COR-L47 (cell line): Measurements from ENCODE around the gene DOCK7.
"Not testable (repeated sequence)": the region's sequence is repeated elsewhere in the genome, so short reads cannot be mapped to it uniquely, and the experiment has no call there.

Source experiments
- DNase-seq: peaks from one replicate; lab custom pipeline; 2025; lab: John Stamatoyannopoulos, UW

DOCK7 gene

DNA sequence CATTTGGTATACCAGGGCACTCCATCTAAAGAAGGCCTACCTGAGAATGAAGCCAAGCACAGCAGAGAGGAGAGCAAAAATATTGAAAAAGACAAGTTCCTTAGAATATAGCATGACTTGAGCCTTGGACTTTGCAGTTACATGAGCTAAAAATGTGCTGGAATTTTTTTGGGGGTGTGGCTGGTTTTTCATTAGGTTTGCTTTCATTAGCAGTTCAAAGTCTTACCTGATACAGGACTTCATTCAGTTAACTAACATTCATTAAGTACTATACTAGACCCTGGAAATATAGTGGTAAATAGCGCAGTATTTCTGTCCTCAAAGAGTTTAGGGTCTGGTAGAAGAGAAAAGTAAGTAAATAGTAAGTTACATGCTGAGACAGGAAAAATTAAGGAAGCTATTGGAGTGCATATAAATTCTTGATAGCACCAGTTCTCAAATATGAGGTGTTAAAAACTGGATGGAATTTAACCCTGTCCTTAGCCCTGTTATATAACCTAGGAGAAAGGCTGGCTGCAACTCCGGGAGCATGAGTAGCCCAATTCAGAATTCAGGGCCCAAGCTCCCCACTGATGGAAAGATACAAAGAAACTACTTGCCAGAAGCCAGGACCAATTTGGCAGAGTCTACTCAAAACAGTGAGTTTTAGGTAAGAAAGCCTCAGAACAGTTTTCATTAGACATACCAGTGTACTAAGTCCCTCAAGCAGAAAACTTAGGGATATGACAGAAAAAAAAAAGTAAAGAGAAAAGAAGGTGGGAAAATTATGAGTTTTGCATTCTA, 3.1 kb upstream of the DOCK7 start:
- DNase-seq: no peak

DNA sequence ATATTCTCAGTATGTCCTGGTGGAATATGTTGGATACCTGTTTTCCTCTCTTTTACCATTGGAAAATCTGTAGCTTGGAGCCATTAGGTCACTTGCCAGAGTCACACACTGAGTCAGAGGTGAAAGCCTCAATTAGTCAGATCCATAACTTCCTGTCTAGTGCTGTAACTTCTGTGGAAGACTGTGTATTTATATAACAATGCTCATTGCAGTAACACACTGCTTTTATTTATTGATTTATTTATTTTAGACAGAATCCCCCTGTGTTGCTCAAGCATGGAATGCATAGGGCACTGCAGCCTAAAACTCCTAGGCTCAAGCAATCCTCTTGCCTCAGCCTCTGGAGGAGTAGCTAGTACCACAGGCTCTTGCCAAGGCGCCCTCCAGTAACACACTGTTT, 1.3 kb upstream of the DOCK7 start:
- no peak for DNase-seq

DNA sequence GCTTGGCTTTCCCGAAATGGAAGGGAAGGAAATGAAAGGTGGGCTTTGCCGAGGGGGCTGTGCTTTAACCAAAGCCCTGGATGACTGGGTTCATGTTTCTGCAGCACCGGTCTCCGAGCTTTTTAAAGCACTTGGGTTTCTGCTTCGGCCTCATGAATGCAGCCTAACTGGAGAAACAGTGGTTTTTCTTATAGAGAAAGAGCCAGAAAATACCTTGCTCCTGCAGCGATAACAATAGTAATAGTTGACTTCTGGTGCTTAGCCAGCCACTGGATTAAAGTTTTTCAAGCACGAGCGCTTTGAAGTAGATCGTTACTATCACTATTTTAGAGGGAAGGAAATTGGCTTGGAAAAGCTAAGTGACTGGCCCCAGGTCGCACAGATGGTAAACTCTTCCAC, 500 bp upstream of the DOCK7 start:
- DNase-seq: no peak

DNA sequence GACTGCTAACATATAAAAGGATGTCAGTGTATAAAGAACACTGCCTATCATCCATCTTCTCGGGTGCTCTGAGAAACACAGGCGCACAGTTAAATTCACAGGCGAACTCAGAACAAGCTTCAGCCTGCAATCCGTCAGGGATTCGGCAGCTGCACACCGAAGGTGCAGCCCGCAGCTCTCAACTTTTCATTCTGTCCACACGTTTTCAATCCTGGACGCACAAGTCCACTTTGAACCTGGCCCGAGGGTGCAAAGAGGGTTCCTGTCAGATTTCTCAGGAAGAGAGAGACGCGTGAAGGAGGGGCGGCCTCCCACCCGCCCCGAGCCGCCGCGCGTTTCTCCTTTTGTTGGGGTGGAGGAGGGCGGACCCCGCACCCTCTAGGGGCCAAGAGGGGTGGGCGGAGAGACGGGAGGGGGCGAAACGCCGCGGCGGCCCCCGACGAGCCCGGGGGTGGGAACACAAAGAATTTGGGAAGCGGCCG, 724 bp downstream of the DOCK7 start:
- DNase-seq: peak; percentile 37

- no peak for DNase-seq
Observed at GRCh38 chr1:62686822-62687221, 1.4 kb downstream of the DOCK7 start.

DNA sequence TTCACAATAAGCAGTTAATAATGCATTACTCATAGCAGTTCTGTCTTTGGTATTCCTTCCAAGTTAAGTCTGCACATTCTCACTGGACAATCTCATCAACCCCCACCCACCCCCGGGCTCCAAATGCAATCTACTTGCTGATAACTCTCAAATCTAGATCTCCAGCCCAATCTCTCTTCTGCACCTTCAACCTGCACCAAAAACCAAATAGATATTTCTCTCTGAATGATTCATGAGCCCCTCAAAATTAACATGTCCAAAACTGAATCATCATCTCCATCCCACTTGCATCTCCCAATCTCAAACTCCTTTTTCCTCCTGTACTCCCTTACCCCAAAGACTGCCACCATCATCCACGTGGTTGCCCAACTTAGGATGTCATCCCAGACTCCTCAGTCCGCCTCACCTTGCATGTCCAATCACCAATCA, 2.7 kb downstream of the DOCK7 start:
- no peak for DNase-seq

- DNase-seq: no peak
Observed at GRCh38 chr1:62682531-62682930, 5.7 kb downstream of the DOCK7 start.

DNA sequence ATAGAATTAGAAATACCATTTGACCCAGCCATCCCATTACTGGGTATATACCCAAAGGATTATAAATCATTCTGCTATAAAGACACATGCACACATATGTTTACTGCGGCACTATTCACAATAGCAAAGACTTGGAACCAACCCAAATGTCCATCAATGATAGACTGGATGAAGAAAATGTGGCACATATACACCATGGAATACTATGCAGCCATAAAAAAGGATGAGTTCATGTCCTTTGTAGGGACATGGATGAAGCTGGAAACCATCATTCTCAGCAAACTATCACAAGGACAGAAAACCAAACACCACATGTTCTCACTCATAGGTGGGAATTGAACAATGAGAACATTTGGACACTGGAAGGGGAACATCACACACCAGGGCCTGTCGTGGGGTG, 7.2 kb downstream of the DOCK7 start:
- DNase-seq: not testable (repeated sequence)

DNA sequence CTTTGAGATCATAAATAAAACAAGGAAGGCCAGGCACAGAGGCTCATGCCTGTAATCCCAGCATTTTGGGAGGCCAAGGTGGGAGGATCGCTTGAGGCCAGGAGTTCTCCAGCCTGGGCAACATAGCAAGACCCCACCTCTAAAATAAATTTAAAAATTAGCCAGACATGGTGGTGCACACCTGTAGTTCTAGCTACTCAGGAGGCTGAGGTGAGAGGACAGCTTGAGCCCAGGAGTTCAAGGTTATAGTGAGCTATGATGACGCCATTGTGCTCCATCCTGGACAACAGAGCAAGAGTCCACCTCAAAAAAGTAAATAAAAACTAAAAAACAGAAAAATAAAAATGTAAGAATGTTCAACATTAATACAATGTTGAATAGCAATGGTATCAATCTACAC, 10.4 kb downstream of the DOCK7 start:
- not testable (repeated sequence) for DNase-seq

GRCh38 chr1:62676611-62677356, 11.4 kb downstream of the DOCK7 start:
- DNase-seq: no peak

GRCh38 chr1:62673629-62674028, 14.6 kb downstream of the DOCK7 start:
- DNase-seq: no peak

- no peak for DNase-seq
Observed at GRCh38 chr1:62672029-62672428, 16.2 kb downstream of the DOCK7 start.

- no peak for DNase-seq
Observed at GRCh38 chr1:62654744-62655143, 33.4 kb downstream of the DOCK7 start.

DNA sequence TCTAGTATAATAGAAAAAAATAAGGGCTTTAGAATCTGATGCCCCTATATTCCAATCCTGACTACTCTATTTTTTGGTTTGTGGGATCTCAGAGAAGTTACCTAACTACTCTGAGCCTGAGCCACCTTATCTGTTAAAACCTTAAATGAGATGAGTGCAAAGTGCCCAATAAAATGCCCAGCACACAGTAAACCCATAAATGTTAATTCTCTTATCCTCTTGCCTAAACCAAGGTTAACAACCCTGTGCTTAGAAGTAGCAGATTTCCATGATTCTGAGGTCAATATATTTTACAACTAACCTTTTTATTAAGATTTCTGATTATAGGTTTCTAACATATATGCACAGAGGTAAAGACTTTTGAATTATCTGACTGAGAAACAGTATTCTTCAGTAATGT, 35.8 kb downstream of the DOCK7 start:
- DNase-seq: no peak

GRCh38 chr1:62643283-62643682, 44.9 kb downstream of the DOCK7 start:
- DNase-seq: no peak

- DNase-seq: no peak
Observed at GRCh38 chr1:62637392-62638105, 50.6 kb downstream of the DOCK7 start.

GRCh38 chr1:62628506-62628905, 59.7 kb downstream of the DOCK7 start:
- DNase-seq: no peak

GRCh38 chr1:62625415-62625814, 62.8 kb downstream of the DOCK7 start:
- no peak for DNase-seq

GRCh38 chr1:62621907-62622306, 66.3 kb downstream of the DOCK7 start:
- DNase-seq: no peak

GRCh38 chr1:62613890-62614289, 74.3 kb downstream of the DOCK7 start:
- no peak for DNase-seq

DNA sequence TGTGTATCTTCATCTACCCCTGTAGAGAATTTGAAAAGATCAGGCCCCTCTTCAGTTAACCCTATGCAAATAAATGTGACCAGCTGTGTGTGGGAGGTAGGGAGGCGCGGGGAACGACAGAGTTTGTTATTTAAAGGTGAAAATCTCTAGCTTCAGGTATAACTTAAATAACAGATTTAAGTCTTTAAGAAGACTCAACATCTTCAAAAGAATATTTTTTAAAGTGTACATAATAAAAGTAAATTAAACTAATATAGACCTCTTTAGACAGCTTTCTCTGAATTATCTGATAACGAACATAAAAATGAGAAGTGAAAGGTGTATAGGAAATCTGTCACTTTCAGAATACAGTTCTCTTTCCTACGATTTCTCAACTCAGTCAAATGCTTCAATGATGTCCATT, 74.9 kb downstream of the DOCK7 start:
- DNase-seq: no peak

DNA sequence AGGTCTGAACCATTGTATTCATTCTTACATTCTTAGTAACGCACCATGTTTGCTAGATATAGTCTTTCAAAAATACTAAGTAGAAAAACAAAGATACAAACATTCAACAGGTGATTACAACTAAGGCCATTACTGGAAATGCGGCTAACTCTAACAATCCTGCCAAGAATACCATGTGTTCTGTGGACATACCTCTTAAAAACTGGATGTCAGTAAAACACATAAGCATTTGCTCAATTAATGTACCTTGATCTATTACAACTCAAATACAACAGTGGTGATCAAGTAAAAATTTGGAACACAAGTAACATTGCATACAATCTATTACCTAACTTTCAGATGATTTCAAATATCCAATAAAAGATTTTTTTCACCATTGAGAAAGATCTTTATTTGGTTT, 75.4 kb downstream of the DOCK7 start:
- DNase-seq: no peak

DNA sequence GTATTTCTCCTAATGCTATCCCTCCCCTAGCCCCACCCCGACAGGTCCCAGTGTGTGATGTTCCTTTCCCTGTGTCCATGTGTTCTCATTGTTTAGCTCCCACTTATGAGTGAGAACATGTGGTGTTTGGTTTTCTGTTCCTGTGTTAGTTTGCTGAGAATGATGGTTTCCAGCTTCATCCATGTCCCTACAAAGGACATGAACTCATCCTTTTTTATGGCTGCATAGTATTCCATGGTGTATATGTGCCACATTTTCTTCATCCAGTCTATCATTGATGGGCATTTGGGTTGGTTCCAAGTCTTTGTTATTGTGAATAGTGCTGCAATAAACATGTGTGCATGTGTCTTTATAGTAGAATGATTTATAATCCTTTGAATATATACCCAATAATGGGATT, 77.6 kb downstream of the DOCK7 start:
- DNase-seq: not testable (repeated sequence)
